ENCODE data around the gene PRICKLE2.

DNA sequence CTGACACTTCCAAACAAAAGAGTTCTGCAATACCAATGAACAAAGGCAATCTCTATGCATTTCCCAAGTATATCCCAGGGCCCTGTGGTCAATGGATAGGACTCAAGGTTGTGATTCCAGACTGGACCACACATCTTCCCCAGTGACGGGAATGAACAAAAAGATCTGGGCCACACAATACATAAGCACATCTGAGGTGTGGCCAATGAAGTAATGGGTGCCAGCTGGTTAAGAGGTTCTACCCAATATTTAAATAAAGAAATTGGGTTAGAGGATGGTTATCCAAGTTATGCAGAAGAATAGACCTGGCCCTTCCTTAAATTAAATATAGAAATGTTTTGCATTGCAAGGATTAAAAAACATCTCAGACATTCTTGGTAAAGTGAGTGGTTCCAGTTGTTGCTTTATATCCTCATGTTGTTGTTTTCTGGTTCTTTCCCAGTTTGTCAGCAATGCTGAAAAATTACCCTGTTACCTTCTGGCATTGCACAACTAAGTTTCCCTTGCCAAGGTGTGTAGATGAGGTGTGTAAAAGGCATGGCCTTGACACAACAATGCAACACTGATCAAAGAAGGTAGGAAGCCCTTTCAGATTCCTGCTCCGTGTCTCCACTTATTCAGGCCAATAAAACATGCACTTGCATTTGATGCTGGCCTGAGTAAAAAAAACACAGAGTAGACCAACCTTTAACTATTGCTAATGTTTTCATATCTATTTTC, 86.5 kb downstream of the PRICKLE2 start:
- no peak for TF ChIP-seq POLR2A (IDR thresholded peaks at IDR 0.05; ENCODE audit: low read depth, low read length)
- TF ChIP-seq POLR2AphosphoS5 (IDR thresholded peaks at IDR 0.05; ENCODE audit: low read depth, low read length) = no peak
- no peak for TF ChIP-seq TAF1 (IDR thresholded peaks at IDR 0.05; ENCODE audit: low read depth, low read length)

All from GM12891 (cell line).